ENCODE measurements around the gene ACOT6. TPM values are rescaled to one million over a fixed set of nuclear protein-coding genes. Genes with fewer than 3 reads are reported as not detected.

ACOT6 gene
- total and polyA plus RNA-seq, 2 of the 4 experiments (the other 2 are of a cell fraction) = not detected

GRCh38 chr14:73594491-73594890 lies 17.8 kb upstream of the ACOT6 start:
- Histone ChIP-seq H3K56ac (ENCODE audit: extremely low read depth, insufficient read depth, low read length) (no peak overlapping the region), H3K18ac (ENCODE audit: low read depth, low read length) (no peak overlapping the region), H3K4me3 (ENCODE audit: insufficient read depth, low read depth, low read length) (no peak overlapping the region), H3K23ac (ENCODE audit: low read depth, low read length) (no peak overlapping the region), H2BK20ac (ENCODE audit: low read depth, low read length) (no peak overlapping the region), H3K4me2 (ENCODE audit: low read depth, low read length) (no peak overlapping the region), H3K27me3 (ENCODE audit: control insufficient read depth, insufficient read depth, low read length) (peaks cover 12% of the 10 kb centered on the region), H4K8ac (ENCODE audit: low read depth in 2 of 2, low read length in 2 of 2) (no peak overlapping the region), H2AK9ac (replicated peaks; ENCODE audit: low read depth, low read length, poor library complexity) (no peak overlapping the region), H4K20me1 (ENCODE audit: insufficient read depth, low read length) (no peaks in the 10 kb centered on the region), H3K9me3 (ENCODE audit: control insufficient read depth, insufficient read depth, low read length) (no peaks in the 10 kb centered on the region), H2AFZ (replicated peaks; ENCODE audit: low read length, poor library complexity) (no peak overlapping the region), H3K9ac (ENCODE audit: low read depth, low read length) (no peak overlapping the region), H4K91ac (ENCODE audit: insufficient read depth, low read depth, low read length) (no peak overlapping the region), H3K4me1 (ENCODE audit: control insufficient read depth, insufficient read depth, low read length) (no peaks in the 10 kb centered on the region), H3K4ac (ENCODE audit: low read depth, low read length) (no peak overlapping the region), H2BK15ac (ENCODE audit: low read depth, low read length) (no peak overlapping the region), H4K5ac (ENCODE audit: low read depth, low read length) (no peak overlapping the region), H3K14ac (replicated peaks; ENCODE audit: low read depth, low read length) (no peak overlapping the region), H3K36me3 (ENCODE audit: control insufficient read depth, insufficient read depth, low read length) (no peaks in the 10 kb centered on the region), H3K27ac (ENCODE audit: insufficient read depth, low read length) (no peak overlapping the region), H2AK5ac (ENCODE audit: low read depth, low read length) (no peak overlapping the region), H3K79me1 (ENCODE audit: low read depth in 1 of 2, low read length in 2 of 2) (no peaks in the 10 kb centered on the region), H2BK5ac (ENCODE audit: low read depth, low read length, poor library complexity, severe bottlenecking) (no peak overlapping the region), H3K9me1 (ENCODE audit: insufficient read depth, low read length) (no peaks in the 10 kb centered on the region), H2BK120ac (ENCODE audit: low read depth, low read length) (no peak overlapping the region)
- ChIA-PET POLR2A (ENCODE audit: unreplicated experiment) (no interaction called here), CTCF (no interaction called here)
- dilution Hi-C loops (cut with HindIII; ENCODE audit: low sequenced_read_pairs, unreplicated experiment) (no loop called here), intact Hi-C loops (cut with micrococcal nuclease) (no loop called here), in situ Hi-C loops (cut with MboI; ENCODE audit: low sequenced_read_pairs) (no loop called here)
- DNase-seq (no peak), ATAC-seq (ENCODE audit: low read depth) (no peak)
- no CpG with 5 or more reads among the region's 9 CpGs for WGBS, 2 experiments (ENCODE audit: extremely low coverage in 2 of 2, insufficient read length in 1 of 2)
- TF ChIP-seq SMC3 (IDR thresholded peaks at IDR 0.05; ENCODE audit: low read depth, low read length) (no peak), RAD21 (IDR thresholded peaks at IDR 0.05; ENCODE audit: low read length) (no peak), MXI1 (IDR thresholded peaks at IDR 0.05; ENCODE audit: borderline replicate concordance, low read depth, low read length) (no peak), CHD1 (IDR thresholded peaks at IDR 0.05; ENCODE audit: low read depth, low read length) (no peak), MAFK (IDR thresholded peaks at IDR 0.05; ENCODE audit: low read depth, low read length) (no peak), RCOR1 (IDR thresholded peaks at IDR 0.05; ENCODE audit: insufficient replicate concordance, low read length) (no peak), RFX5 (IDR thresholded peaks at IDR 0.05; ENCODE audit: low read depth, low read length) (no peak), MAZ (IDR thresholded peaks at IDR 0.05; ENCODE audit: borderline replicate concordance, low read depth, low read length) (no peak)
- TF ChIP-seq, protein P1, sequence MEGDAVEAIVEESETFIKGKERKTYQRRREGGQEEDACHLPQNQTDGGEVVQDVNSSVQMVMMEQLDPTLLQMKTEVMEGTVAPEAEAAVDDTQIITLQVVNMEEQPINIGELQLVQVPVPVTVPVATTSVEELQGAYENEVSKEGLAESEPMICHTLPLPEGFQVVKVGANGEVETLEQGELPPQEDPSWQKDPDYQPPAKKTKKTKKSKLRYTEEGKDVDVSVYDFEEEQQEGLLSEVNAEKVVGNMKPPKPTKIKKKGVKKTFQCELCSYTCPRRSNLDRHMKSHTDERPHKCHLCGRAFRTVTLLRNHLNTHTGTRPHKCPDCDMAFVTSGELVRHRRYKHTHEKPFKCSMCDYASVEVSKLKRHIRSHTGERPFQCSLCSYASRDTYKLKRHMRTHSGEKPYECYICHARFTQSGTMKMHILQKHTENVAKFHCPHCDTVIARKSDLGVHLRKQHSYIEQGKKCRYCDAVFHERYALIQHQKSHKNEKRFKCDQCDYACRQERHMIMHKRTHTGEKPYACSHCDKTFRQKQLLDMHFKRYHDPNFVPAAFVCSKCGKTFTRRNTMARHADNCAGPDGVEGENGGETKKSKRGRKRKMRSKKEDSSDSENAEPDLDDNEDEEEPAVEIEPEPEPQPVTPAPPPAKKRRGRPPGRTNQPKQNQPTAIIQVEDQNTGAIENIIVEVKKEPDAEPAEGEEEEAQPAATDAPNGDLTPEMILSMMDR (conservative IDR thresholded peaks at IDR 0.05; ENCODE audit: low read depth, low read length) = no peak
- BruUV-seq (replicated peaks) = no TSS peak

All from IMR-90 (cell line).